ENCODE results near the gene GPLD1.
"Not testable (repeated sequence)": the region's sequence is repeated elsewhere in the genome, so short reads cannot be mapped to it uniquely, and the experiment has no call there.

GPLD1 gene

DNA sequence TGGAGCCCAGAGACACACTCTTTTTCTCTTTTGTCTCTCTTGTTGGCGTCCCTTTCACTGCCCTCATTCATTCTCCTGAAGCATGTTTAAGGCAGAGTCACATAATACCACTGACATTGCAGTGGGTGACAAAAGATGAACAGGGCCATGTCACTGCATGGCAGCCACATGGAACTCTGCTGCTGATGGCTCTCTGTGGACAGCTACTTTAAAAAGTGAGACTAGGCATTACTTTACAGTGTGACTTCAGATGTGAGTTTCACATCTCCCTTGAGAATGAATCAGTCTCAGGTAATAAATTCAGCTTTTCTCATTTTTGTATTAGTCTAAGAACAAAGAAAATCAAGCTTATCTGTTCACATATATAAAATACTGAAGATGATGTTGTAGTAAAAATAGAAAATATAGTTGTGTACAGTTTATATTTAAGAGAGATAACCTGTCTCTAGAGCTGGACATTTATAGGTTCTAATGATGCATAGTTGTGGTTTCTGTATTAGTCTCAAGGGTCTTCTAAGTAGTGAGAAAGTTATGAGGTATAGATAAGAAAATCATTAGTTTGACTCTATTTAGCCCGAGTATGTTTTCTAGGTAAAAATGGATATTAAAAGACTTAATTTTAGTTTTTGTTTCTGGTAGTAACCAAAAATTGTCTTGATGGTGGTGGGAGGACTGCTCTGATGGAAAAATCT lies 80.5 kb downstream of the GPLD1 start:
- DNase-seq: no peak

DNA sequence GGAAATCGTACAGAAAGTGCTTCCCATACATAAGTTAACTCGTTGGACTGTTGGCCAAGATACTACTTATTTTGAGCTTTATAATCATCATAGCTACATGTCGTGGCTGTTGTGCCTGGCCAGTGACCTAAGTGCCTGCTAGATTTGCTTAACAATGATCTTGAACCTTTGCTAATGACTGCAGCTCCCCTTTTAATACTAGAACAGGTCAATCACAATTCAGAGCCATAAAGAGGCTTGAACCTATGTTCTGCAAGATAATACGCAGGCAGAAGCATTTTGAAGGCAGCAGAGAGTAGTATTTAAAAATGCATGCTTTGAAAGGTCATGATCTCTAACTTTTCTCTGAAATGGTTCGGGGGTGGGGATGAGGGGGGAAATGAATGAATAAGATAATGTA lies 84.1 kb downstream of the GPLD1 start:
- DNase-seq: no peak

DNA sequence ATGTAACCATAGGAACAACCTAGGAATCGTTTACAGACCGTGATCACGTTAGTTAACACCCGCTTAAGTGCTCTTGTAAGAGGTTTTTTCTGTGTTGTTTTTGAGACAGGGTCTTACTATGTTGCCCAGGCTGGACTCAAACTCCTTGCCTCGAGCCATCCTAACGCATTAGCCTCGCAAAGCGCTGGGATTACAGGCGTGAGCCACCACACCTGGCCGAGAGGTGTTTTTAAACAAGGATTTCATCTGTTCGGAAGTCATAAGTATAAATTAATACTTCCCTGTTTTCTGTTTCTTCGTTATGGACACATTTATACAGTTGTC lies 85.9 kb downstream of the GPLD1 start:
- no peak for DNase-seq

DNA sequence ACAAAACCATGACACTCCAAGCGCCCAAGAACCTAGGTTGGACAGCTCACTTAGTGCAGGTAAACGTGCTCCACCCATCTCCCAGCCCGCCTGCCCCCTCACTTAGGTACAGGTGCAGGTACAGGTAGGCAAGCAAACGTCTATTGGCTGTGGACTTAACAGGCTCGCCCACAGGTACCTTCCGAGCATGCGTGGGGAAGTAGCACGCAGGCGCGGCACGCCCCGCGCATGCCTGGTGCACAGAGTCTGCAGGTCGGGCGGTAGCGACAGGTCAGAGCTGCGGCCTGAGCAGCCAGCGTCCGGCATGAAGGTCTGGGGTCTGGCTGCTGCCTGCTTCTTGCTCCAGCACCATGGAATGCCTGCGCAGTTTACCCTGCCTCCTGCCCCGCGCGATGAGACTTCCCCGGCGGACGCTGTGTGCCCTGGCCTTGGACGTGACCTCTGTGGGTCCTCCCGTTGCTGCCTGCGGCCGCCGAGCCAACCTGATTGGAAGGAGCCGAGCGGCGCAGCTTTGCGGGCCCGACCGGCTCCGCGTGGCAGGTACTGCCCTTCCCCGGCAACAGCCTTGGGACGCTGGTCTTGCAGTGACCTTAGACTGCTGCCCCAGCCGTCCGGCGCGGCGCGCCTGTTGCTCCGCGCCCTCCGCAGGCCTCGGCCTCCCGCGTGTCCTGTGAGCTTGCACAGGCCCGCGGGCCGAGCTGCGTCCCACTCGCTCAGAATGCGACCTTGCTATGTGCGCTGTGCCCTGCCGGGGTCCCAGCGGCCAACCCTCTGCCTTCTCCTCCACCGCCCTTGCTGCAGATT lies 86.5 kb downstream of the GPLD1 start, which contains the start of gene MRS2:
Gene MRS2 (plus strand): TSS at position 240 of the 804 bp plus-strand sequence. CDS start 111 bp downstream, at position 351.
- DNase-seq: peak; percentile 71

DNA sequence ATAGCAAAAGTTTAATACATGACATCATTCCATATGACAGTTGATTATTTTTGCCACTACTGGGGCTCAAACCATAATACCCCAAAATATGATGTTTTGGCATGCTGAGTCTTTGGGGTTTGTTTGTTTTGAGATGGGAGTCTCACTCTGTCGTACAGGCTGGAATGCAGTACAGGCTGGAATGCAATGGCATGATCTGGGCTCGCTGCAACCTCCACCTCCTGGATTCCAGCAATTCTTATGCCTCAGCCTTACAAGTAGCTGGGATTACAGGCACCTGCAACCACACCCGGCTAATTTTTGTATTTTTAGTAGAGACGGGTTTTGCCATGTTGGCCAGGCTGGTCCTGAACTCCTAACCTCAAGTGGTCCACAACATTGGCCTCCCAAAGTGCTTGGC lies 87.9 kb downstream of the GPLD1 start:
- DNase-seq: no peak

DNA sequence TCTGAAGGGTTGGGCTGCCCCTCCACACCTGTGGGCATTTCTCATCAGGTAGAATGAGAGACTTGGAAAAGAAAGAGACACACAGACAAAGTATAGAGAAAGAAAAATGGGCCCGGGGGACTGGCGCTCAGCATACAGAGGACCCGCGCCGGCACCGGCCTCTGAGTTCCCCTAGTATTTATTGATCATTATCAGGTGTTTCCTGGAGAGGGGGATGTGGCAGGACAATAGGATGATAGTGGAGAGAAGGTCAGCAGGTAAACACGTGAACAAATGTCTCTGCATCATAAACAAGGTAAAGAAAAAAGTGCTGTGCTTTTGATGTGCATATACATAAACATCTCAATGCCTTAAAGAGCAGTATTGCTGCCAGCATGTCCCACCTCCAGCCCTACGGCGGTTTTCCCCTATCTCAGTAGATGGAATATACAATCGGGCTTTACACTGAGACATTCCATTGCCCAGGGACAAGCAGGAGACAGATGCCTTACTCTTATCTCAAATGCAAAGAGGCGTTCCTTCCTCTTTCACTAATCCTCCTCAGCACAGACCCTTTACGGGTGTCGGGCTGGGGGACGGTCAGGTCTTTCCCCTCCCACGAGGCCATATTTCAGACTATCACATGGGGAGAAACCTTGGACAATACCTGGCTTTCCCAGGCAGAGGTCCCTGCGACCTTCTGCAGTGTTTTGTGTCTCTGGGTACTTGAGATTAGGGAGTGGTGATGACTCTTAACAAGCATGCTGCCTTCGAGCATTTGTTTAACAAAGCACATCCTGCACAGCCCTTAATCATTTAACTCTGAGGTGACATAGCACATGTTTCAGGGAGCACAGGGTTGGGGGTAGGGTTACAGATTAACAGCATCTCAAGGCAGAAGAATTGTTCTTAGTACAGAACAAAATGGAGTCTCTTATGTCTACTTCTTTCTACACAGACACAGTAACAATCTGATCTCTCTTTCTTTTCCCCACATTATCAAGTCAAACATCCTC lies 89.0 kb downstream of the GPLD1 start:
- DNase-seq: not testable (repeated sequence)

DNA sequence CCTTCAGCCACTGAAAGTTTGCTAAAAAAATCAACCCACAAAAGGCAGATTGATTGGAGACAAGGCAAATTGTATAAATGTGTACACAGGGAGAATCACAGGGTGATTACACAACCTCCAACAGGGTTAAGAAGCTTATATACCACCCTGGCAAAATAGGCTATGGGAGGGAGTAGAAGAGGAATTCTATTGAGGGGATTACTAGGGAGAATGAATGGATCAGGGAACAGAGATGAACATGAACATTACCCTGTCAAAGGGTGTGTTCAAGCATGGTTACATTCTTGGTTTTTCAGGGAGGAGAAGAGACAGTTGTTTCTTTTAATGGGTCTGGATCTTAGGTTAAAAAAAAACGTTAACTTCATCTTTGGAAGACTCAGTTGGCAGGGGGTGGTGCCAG lies 91.7 kb downstream of the GPLD1 start:
- no peak for DNase-seq

DNA sequence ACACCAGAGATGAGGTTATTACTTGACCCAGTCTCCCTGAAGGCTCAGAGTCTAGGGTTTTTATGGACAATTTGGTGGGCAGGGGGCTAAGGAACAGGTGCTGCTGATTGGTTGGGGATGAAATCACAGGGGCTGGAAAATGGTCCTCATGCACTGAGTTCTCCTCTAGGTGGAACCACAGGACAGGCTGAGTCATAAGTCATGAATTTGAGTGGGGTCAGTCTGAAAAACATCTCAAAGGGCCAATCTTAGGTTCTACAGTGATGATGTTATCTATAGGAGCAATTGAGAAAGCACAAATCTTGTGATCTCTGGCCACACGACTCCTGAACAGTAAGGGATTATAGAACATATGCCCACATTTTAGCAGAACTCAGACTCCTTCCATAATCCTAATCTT lies 92.6 kb downstream of the GPLD1 start:
- DNase-seq: no peak

DNA sequence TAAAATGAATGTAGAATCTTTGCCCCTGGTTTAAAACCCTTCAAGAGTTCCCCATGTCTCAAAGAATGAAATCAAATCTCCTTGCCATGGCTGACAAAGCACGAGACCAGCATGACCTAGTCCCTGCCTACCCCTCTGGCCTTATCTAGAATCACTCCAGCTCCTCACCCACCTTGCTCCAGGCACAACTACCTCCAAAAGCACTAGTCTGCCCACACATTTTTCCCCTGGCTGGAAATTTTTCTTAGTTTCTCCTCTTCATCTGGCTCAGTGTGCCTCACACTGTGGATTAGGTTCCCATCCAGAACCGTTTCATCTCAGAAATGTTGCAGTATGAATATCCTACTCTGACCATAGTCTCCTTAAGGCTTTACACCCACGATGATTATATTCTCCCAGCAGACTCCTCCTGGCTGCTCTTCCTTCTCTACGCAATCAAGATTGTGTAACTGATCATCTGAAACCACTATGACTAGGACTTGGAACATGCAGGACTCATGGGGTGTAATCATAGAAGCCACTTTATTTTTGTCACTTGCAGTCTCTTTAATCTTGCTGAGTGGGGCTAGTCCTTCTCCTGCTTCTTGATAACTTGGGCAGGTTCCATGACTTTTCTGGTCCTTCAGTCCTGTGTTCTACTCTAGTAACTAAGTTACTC lies 94.5 kb downstream of the GPLD1 start:
- no peak for DNase-seq

DNA sequence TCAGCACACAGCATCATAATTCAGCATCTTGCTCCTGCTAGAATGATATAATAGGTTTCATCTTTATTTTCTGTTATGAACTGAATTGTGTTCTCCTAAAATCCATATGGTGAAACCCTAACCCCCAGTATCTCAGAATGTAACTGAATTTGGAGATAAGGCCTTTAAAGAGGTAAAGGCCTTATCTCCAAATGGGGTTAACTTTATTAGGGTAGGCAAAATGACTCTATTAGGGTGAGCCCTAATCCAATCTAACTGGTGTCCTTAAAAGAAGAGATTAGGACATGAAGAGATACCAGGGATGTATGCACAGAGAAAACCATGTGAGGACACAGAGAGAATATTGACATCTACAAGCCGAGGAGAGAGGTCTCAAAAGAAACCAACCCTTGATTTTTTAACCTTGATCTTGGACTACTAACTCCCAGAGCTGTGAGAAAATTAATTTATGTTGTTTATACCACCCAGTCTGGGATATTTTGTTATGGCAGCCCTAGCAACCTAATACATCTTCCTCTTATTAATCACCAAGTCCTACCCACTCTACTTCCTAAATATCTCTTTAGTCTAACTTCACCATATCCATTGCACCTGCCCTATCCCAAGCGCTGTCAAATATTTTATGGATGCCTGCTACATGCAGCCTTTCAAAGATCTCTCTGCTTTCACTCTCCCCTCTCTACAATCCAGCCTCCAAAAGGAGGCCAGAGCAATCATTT lies 95.2 kb downstream of the GPLD1 start:
- DNase-seq: no peak

DNA sequence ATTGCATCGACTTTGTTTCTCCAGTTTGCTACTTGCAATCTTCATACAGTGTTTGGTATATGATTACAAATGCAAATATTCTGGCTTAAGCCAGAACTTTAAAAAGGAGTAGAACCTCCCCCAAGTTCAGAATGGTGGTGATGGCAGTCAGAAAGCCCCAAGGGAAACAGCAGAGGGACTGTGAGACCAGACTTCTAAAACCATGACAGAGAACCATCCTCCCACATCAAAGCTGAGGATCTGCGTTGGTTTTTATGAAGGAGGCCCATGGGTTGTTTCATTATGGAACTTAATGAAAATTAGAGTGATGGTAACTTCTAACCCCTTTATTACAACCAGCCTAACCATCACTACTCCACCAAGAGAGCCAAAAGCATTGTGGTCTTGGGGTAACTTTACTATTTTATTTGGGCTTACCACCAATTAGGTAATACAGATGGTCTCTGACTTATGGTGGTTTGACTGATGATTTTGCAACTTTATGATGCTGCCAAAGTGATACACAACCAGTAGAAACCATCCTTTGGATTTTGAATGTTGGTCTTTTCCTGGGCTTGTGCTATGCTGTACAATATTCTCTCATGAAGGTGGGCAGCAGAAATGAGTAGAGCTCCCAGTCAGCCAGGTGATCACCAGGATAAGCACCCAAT lies 97.5 kb downstream of the GPLD1 start:
- no peak for DNase-seq

DNA sequence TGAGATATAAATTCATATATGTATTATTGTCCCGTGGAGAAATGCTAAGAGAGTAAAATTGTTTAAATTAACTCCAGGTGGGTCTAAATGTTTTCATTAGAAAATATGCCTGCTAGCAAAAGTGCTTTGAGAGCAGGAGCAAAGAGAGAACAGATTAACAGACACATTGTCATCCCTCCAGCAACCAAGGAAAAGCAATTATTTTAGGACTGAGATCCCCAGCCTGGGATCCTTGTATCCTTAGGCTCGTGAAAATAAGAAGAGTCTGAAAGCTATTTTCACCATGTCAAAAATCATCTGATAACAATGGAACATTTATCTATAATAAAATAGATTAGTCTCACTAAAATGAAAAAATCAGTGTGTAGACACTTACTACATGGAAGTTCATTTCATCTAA lies 98.2 kb downstream of the GPLD1 start:
- DNase-seq: no peak

DNA sequence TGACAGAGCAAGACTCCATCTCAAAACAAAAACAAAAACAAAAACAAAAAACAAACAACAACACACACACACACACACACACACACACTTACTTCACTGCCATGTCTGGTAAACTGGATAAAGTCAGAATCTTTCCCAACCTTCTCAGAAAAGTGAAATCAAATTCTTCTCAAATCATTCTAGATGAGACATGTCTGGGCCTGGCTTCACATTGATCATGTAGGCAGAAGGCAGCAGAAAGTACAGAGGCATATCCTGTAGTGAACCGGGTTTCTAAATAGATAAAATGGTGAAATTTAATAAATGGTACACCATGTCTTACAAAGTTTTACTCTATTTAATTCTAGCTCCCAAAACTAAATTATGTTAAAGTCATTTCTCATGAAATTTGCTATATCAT lies 101.6 kb downstream of the GPLD1 start:
- DNase-seq: no peak

DNA sequence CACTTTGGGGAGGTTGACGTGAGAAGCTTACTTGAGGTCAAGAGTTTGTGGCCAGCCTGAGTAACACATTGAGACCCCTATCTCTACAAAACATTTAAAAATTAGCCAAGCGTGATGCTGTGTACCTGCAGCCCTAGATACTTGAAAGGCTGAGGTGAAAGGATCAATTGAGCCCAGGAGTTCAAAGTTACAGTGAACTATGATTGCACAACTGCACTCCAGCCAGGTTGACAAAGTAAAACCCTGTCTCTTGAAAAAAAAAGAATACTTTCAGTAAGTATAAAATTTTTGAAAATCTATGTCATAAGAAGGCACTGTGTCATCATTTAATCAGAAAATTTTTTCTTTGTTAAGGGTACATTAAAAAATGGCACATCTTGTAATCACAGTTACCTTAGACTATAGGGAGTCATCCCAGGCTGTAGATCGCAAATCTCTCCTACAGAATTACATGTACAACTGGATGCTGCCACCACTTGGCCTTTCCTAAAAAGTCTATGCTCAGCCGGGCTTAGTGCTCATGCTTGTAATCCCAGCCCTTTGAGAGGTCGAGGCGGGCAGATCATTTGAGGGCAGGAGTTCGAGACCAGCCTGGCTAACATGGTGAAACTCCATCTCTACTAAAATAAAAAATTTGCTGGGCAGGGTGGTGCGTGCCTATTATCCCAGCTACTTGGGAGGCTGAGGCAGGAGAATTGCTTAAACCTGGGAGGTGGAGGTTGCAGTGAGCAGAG lies 103.7 kb downstream of the GPLD1 start:
- DNase-seq: no peak

DNA sequence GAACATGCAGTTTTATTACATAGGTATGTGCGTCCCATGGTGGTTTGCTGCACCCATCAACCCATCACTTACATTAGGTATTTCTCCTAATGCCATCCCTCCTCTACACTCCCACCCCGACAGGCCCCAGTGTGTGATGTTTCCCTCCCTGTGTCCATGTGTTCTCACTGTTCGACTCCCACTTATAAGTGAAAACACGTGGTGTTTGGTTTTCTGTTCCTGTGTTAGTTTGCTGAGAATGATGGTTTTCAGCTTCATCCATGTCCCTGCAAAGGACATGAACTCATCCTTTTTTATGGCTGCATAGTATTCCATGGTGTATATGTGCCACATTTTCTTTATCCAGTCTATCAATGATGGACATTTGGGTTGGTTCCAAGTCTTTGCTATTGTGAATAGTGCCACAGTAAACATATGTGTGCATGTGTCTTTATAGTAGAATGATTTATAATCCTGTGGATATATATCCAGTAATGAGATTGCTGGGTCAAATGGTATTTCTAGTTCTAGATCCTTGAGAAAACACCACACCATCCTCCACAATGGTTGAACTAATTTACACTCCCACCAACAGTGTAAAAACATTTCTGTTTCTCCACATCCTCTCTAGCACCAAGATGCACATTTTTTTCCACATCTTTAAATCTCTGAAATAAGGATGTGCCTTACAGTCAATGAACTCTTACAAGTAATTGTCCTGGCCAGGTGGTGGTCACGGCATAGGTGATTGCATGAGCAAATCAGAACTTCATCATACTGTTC lies 104.8 kb downstream of the GPLD1 start:
- not testable (repeated sequence) for DNase-seq

DNA sequence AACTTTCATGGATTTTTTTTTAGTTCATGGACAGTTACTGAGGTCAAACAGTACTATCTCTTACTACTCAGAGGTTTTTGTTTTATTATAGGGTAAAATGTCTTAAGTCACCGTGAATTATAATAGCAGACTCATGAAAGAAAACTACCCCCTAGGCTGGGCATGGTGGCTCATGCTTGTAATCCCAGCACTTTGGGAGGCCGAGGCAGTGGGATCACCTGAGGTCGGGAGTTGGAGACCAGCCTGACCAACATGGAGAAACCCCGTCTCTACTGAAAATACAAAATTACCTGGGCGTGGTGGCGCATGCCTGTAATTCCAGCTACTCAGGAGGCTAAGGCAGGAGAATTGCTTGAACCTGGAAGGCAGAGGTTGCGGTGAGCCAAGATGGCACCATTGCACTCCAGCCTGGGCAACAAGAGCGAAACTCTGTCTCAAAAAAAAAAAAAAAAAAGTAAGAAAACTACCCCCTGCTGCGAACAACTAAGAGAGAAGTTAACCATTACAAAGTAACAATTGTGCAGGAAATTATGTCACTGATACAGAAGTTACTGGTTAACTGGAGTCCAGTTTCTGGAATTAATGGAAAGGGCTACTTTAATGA lies 106.4 kb downstream of the GPLD1 start:
- not testable (repeated sequence) for DNase-seq

DNA sequence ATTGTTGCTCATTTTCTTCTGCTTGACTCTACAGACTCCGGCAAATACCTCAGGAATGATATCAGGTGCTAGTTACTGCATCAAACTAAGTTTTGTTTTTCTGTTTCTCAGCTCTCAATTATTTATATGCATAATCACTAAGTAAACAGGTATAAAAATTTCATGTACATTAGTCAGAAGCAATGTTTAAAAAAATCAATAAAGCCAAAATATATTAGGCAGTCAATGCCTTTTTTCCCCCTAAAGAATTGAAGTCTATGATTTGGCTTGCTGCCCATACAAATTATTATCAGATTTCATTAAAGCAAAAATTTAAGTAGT lies 107.2 kb downstream of the GPLD1 start:
- DNase-seq: no peak

DNA sequence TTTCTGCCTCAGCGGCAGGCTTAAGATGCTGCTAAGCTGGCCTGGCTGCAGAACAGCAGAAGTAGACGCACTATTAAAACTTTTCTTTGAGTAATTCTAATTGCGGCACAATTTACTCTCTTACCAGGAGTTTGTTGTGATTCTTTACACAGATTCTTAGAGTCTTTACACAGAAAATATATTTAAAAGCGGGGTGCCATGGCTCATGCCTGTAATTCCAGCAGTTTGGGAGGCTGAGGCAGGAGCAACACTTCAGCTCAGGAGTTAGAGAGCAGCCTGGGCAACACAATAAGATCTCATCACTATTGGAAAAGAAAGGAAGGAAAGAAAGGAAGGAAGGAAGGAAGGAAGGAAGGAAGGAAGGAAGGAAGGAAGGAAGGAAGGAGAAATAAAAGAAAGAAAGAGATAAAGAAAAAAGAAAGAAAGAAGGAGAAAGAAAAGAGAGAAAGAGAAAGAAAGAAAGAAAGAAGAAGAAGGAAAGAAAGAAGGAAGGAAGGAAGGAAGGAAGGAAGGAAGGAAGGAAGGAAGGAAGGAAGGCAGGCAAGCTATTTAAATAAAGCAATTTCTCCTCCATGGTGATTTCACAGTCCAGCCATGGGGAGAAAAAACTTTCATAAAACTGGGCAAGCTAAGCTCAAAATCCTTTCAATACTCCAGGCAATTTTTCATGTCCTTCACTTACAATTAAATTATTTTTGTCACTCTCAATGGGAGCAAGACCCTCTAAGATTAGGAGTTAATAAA lies 107.7 kb downstream of the GPLD1 start:
- DNase-seq: no peak
